K562 (cell line): ENCODE measurements around the gene CCM2. TPM values are rescaled to one million over a fixed set of nuclear protein-coding genes. Genes with fewer than 3 reads are reported as not detected.
A peak's percentile ranks its signal among the peaks of the same experiment; 100 is the strongest.

ENCODE experiments used
- DNMT1 ChIP-seq: fragments of 450-650 bp; IDR thresholded peaks from 2 replicates; pipeline ENCODE4 v1.6.1; 2016; ENCODE audit warnings: antibody characterized with exemption, mild to moderate bottlenecking
- MEIS2 ChIP-seq: fragments of 450-650 bp; IDR thresholded peaks from 2 replicates; pipeline ENCODE4 v1.6.1; 2014; ENCODE audit warnings: mild to moderate bottlenecking; ENCODE audit not compliant: partially characterized antibody
- POLR2A ChIP-seq: fragments of 450-650 bp; conservative IDR thresholded peaks from 2 replicates; pipeline ENCODE4 v1.6.1; 2016
- SMAD3 ChIP-seq: fragments of 450-650 bp; formaldehyde crosslinking; conservative IDR thresholded peaks from 2 replicates; pipeline ENCODE4 v1.4.0; 2020; ENCODE audit warnings: mild to moderate bottlenecking
- SREBF1 ChIP-seq: fragments of 150-350 bp; IDR thresholded peaks from 2 replicates; pipeline ENCODE4 v1.6.1; 2014; ENCODE audit warnings: antibody characterized with exemption, low read depth, low read length, borderline replicate concordance
- ZNF143 ChIP-seq: sonication (generic); formaldehyde crosslinking; IDR thresholded peaks from 2 replicates; pipeline ENCODE4 v1.9.0; 2022; ENCODE audit warnings: mild to moderate bottlenecking, missing genetic modification reagents
- polyA plus RNA-seq, 8 experiments: library from polyadenylated mRNA; depleted of rRNA in 4 of 8; stranded (reverse) in 5 of 8; unstranded in 3 of 8; fragments of >200 nt; fragmentation: Nextera tagmentation in 2 of 8; fragmentation: Illumina TruSeq in 1 of 8; extraction: Ambion mirVana in 2 of 8; extraction: Trizol in 1 of 8; gene quantifications; 2 replicates each; pipeline versions ENCODE4 v1.2.1 to v1.2.3, GENCODE V29; 2011 to 2014; ENCODE audit warnings: inconsistent platforms in 1 of 8, missing spikeins in 1 of 8
- total RNA-seq, 7 experiments: library from RNA; depleted of rRNA in 6 of 7; stranded (reverse); fragments of >200 nt in 6 of 7; fragmentation: Illumina TruSeq in 2 of 7; extraction: Trizol in 2 of 7; gene quantifications; 2 replicates each; pipeline versions ENCODE4 v1.2.1 to v1.2.3, GENCODE V29; 2011 to 2021; ENCODE audit warnings: low replicate concordance in 1 of 7
- TF ChIP-seq, protein P1 (sequence below): fragments of 450-650 bp; IDR thresholded peaks from 2 replicates; pipeline ENCODE4 v1.6.1; 2016; ENCODE audit warnings: mild to moderate bottlenecking, moderate library complexity
- TF ChIP-seq, protein P2 (sequence below): fragments of 450-650 bp; IDR thresholded peaks from 2 replicates; pipeline ENCODE4 v1.6.1; 2016; ENCODE audit warnings: missing biosample characterization, missing genetic modification characterization
- TF ChIP-seq, protein P3 (sequence below), 2 experiments: IDR thresholded peaks in 1 of 2; conservative IDR thresholded peaks in 1 of 2; 2 replicates each; pipeline ENCODE4 v1.6.1; 2016; ENCODE audit warnings: low read depth in 2 of 2, mild to moderate bottlenecking in 1 of 2, missing compliant biosample characterization in 1 of 2, missing genetic modification characterization in 1 of 2, moderate library complexity in 1 of 2
- TF ChIP-seq, protein P4 (sequence below), 3 experiments: fragments of 200-800 bp in 1 of 3; sonication (Bioruptor generic) in 1 of 3; sonication (generic) in 1 of 3; formaldehyde crosslinking in 1 of 3; IDR thresholded peaks; 2 replicates each; pipeline versions ENCODE4 v1.6.1 to v1.8.0; 2016 to 2022; ENCODE audit warnings: mild to moderate bottlenecking in 2 of 3, missing compliant biosample characterization in 2 of 3, missing genetic modification characterization in 2 of 3, missing genetic modification reagents in 1 of 3

The CCM2 gene
- total and polyA plus RNA-seq, 9 of the 15 experiments (the other 6 are each of a cell fraction or from before 2014, with no cell fraction given), result 0.41 to 38.6 (median 25.9) TPM

DNA sequence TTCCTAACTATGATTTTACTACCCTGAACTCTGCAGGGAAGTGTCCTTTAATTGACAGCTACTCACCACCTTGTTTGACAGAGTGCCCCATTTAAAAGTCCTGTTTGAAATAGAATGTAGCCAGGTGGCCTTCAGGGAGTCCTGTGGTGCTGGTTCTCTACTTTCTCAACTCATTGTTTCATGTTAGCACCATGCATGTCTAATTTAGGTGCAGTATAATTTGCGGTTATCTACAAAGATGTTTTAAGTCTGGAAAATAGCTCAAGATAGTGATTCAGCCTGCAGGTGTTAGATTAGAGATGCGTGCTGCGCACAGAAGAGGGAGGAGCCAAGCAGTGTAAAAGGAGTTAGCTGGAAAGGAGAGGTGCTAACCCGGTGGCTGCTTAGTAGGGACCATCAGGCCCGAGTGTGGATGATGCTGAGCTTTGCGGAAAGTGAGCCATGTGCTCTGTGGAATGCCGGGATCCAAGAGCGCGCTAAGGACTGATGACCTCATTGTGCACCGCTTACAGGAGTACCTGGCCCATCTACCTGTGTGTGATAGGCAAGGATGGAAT lies 1.2 kb downstream of the CCM2 start (continued):
- TF ChIP-seq, protein P1, sequence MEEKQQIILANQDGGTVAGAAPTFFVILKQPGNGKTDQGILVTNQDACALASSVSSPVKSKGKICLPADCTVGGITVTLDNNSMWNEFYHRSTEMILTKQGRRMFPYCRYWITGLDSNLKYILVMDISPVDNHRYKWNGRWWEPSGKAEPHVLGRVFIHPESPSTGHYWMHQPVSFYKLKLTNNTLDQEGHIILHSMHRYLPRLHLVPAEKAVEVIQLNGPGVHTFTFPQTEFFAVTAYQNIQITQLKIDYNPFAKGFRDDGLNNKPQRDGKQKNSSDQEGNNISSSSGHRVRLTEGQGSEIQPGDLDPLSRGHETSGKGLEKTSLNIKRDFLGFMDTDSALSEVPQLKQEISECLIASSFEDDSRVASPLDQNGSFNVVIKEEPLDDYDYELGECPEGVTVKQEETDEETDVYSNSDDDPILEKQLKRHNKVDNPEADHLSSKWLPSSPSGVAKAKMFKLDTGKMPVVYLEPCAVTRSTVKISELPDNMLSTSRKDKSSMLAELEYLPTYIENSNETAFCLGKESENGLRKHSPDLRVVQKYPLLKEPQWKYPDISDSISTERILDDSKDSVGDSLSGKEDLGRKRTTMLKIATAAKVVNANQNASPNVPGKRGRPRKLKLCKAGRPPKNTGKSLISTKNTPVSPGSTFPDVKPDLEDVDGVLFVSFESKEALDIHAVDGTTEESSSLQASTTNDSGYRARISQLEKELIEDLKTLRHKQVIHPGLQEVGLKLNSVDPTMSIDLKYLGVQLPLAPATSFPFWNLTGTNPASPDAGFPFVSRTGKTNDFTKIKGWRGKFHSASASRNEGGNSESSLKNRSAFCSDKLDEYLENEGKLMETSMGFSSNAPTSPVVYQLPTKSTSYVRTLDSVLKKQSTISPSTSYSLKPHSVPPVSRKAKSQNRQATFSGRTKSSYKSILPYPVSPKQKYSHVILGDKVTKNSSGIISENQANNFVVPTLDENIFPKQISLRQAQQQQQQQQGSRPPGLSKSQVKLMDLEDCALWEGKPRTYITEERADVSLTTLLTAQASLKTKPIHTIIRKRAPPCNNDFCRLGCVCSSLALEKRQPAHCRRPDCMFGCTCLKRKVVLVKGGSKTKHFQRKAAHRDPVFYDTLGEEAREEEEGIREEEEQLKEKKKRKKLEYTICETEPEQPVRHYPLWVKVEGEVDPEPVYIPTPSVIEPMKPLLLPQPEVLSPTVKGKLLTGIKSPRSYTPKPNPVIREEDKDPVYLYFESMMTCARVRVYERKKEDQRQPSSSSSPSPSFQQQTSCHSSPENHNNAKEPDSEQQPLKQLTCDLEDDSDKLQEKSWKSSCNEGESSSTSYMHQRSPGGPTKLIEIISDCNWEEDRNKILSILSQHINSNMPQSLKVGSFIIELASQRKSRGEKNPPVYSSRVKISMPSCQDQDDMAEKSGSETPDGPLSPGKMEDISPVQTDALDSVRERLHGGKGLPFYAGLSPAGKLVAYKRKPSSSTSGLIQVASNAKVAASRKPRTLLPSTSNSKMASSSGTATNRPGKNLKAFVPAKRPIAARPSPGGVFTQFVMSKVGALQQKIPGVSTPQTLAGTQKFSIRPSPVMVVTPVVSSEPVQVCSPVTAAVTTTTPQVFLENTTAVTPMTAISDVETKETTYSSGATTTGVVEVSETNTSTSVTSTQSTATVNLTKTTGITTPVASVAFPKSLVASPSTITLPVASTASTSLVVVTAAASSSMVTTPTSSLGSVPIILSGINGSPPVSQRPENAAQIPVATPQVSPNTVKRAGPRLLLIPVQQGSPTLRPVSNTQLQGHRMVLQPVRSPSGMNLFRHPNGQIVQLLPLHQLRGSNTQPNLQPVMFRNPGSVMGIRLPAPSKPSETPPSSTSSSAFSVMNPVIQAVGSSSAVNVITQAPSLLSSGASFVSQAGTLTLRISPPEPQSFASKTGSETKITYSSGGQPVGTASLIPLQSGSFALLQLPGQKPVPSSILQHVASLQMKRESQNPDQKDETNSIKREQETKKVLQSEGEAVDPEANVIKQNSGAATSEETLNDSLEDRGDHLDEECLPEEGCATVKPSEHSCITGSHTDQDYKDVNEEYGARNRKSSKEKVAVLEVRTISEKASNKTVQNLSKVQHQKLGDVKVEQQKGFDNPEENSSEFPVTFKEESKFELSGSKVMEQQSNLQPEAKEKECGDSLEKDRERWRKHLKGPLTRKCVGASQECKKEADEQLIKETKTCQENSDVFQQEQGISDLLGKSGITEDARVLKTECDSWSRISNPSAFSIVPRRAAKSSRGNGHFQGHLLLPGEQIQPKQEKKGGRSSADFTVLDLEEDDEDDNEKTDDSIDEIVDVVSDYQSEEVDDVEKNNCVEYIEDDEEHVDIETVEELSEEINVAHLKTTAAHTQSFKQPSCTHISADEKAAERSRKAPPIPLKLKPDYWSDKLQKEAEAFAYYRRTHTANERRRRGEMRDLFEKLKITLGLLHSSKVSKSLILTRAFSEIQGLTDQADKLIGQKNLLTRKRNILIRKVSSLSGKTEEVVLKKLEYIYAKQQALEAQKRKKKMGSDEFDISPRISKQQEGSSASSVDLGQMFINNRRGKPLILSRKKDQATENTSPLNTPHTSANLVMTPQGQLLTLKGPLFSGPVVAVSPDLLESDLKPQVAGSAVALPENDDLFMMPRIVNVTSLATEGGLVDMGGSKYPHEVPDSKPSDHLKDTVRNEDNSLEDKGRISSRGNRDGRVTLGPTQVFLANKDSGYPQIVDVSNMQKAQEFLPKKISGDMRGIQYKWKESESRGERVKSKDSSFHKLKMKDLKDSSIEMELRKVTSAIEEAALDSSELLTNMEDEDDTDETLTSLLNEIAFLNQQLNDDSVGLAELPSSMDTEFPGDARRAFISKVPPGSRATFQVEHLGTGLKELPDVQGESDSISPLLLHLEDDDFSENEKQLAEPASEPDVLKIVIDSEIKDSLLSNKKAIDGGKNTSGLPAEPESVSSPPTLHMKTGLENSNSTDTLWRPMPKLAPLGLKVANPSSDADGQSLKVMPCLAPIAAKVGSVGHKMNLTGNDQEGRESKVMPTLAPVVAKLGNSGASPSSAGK, result no peak
- TF ChIP-seq SREBF1 (no peak), MEIS2 (peak; percentile 69), DNMT1 (no peak), SMAD3 (CRISPR knock-in tag) (no peak), POLR2A (0 out of 2 replicates have a peak, but pooled peaks have one; percentile 16), ZNF143 (CRISPR knock-in tag) (no peak)
- TF ChIP-seq, protein P2, sequence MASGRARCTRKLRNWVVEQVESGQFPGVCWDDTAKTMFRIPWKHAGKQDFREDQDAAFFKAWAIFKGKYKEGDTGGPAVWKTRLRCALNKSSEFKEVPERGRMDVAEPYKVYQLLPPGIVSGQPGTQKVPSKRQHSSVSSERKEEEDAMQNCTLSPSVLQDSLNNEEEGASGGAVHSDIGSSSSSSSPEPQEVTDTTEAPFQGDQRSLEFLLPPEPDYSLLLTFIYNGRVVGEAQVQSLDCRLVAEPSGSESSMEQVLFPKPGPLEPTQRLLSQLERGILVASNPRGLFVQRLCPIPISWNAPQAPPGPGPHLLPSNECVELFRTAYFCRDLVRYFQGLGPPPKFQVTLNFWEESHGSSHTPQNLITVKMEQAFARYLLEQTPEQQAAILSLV (tag), result no peak
- TF ChIP-seq, protein P3, sequence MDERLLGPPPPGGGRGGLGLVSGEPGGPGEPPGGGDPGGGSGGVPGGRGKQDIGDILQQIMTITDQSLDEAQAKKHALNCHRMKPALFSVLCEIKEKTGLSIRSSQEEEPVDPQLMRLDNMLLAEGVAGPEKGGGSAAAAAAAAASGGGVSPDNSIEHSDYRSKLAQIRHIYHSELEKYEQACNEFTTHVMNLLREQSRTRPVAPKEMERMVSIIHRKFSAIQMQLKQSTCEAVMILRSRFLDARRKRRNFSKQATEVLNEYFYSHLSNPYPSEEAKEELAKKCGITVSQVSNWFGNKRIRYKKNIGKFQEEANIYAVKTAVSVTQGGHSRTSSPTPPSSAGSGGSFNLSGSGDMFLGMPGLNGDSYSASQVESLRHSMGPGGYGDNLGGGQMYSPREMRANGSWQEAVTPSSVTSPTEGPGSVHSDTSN (CRISPR knock-in tag; IDR thresholded peaks at IDR 0.05; ENCODE audit: low read depth), result no peak
- TF ChIP-seq, protein P3 (tag; conservative IDR thresholded peaks at IDR 0.05; ENCODE audit: low read depth), result peak; percentile 58; the same call in 1 of the 2 replicates
- TF ChIP-seq, protein P4, sequence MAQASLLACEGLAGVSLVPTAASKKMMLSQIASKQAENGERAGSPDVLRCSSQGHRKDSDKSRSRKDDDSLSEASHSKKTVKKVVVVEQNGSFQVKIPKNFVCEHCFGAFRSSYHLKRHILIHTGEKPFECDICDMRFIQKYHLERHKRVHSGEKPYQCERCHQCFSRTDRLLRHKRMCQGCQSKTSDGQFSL (CRISPR knock-in tag; IDR thresholded peaks at IDR 0.05), result no peak
- TF ChIP-seq, protein P4 (tag; IDR thresholded peaks at IDR 0.05), result no peak
